HEK293 (cell line): Measurements from ENCODE around the gene RAP2B.

ENCODE experiments used
- CTCF ChIA-PET: fragments of 350-600 bp; formaldehyde crosslinking; extraction: SDS; loops from one replicate; lab custom pipeline; 2021; ENCODE audit warnings: antibody characterized with exemption; lab: Yijun Ruan, JAX
- POLR2A ChIA-PET: fragments of 300-600 bp; formaldehyde crosslinking; extraction: SDS; loops from one replicate; lab custom pipeline; 2020; ENCODE audit warnings: antibody characterized with exemption, inconsistent platforms; lab: Yijun Ruan, JAX
- H3K27ac ChIP-seq: fragments of 200-500 bp; sonication (Bioruptor generic); 2 replicates; pipeline ENCODE4 v1.5.1; 2014; ENCODE audit warnings: low read depth, low read length, control low read depth, inconsistent platforms; ENCODE audit errors: extremely low read depth
- H3K36me3 ChIP-seq, 2 experiments: fragments of 200-500 bp in 1 of 2; sonication (Bioruptor generic) in 1 of 2; 1 replicate in 1 of 2; 2 replicates in 1 of 2; pipeline ENCODE4 v1.5.1; 2014 to 2017; ENCODE audit warnings: inconsistent platforms in 2 of 2, low read length in 2 of 2; ENCODE audit not compliant: control insufficient read depth in 2 of 2, insufficient read depth in 1 of 2
- H3K4me1 ChIP-seq: fragments of 200-500 bp; sonication (Bioruptor generic); 2 replicates; pipeline ENCODE4 v1.5.1; 2014; ENCODE audit warnings: mild to moderate bottlenecking, low read length, inconsistent platforms; ENCODE audit not compliant: control insufficient read depth, insufficient read depth
- H3K4me3 ChIP-seq: 2 replicates; pipeline ENCODE4 v1.5.1; 2011; ENCODE audit warnings: low read depth, mild to moderate bottlenecking, control low read depth, low read length, moderate library complexity
- H3K9me3 ChIP-seq: fragments of 200-500 bp; sonication (Bioruptor generic); 2 replicates; pipeline ENCODE4 v1.5.1; 2014; ENCODE audit warnings: low read depth, low read length, inconsistent platforms; ENCODE audit not compliant: control insufficient read depth, insufficient read depth
- AEBP2 ChIP-seq: fragments of 450-650 bp; formaldehyde crosslinking; IDR thresholded peaks from 2 replicates; pipeline ENCODE4 v1.5.1; 2016; ENCODE audit warnings: missing biosample characterization, missing genetic modification characterization, borderline replicate concordance
- BCL6B ChIP-seq: fragments of 450-650 bp; formaldehyde crosslinking; IDR thresholded peaks from 2 replicates; pipeline ENCODE4 v1.5.1; 2017; ENCODE audit warnings: missing biosample characterization, missing genetic modification characterization
- MEIS1 ChIP-seq: sonication (generic); formaldehyde crosslinking; IDR thresholded peaks from 2 replicates; pipeline ENCODE4 v1.8.1; 2022; ENCODE audit warnings: missing genetic modification reagents, mild to moderate bottlenecking, borderline replicate concordance
- MZF1 ChIP-seq: fragments of 450-650 bp; formaldehyde crosslinking; IDR thresholded peaks from 2 replicates; pipeline ENCODE4 v1.5.1; 2017; ENCODE audit warnings: missing biosample characterization, missing genetic modification characterization, borderline replicate concordance
- OSR2 ChIP-seq: fragments of 450-650 bp; formaldehyde crosslinking; IDR thresholded peaks from 2 replicates; pipeline ENCODE4 v1.5.1; 2016; ENCODE audit warnings: missing biosample characterization, missing genetic modification characterization
- PRDM1 ChIP-seq: fragments of 450-650 bp; formaldehyde crosslinking; IDR thresholded peaks from 2 replicates; pipeline ENCODE4; 2016; ENCODE audit warnings: missing biosample characterization, missing genetic modification characterization
- REST ChIP-seq: fragments of 450-650 bp; formaldehyde crosslinking; IDR thresholded peaks from 2 replicates; pipeline ENCODE4 v1.5.1; 2016; ENCODE audit warnings: missing biosample characterization, missing genetic modification characterization
- TRIM28 ChIP-seq: IDR thresholded peaks from 2 replicates; pipeline ENCODE4 v1.6.1; 2011; ENCODE audit warnings: low read length, control low read depth, borderline replicate concordance
- TSHZ1 ChIP-seq: fragments of 450-650 bp; formaldehyde crosslinking; IDR thresholded peaks from 2 replicates; pipeline ENCODE4 v1.5.1; 2016; ENCODE audit warnings: missing biosample characterization, missing genetic modification characterization, borderline replicate concordance
- ZNF10 ChIP-seq: fragments of 450-650 bp; formaldehyde crosslinking; IDR thresholded peaks from 2 replicates; pipeline ENCODE4 v1.5.1; 2017; ENCODE audit warnings: missing biosample characterization, missing genetic modification characterization
- ZNF138 ChIP-seq: fragments of 450-650 bp; formaldehyde crosslinking; IDR thresholded peaks from 2 replicates; pipeline ENCODE4 v1.5.1; 2016; ENCODE audit warnings: missing biosample characterization, missing genetic modification characterization, borderline replicate concordance
- ZNF16 ChIP-seq: fragments of 450-650 bp; formaldehyde crosslinking; IDR thresholded peaks from 2 replicates; pipeline ENCODE4 v1.5.1; 2016; ENCODE audit warnings: low read depth, missing biosample characterization, missing genetic modification characterization
- ZNF24 ChIP-seq: fragments of 450-650 bp; formaldehyde crosslinking; IDR thresholded peaks from 2 replicates; pipeline ENCODE4 v1.5.1; 2016; ENCODE audit warnings: missing biosample characterization, missing genetic modification characterization
- ZNF26 ChIP-seq: fragments of 450-650 bp; formaldehyde crosslinking; IDR thresholded peaks from 2 replicates; pipeline ENCODE4 v1.5.1; 2016; ENCODE audit warnings: missing biosample characterization, missing genetic modification characterization
- ZNF302 ChIP-seq: fragments of 450-650 bp; formaldehyde crosslinking; IDR thresholded peaks from 2 replicates; pipeline ENCODE4 v1.5.1; 2016; ENCODE audit warnings: missing biosample characterization, missing genetic modification characterization, low read depth
- ZNF394 ChIP-seq: fragments of 450-650 bp; formaldehyde crosslinking; IDR thresholded peaks from 2 replicates; pipeline ENCODE4 v1.5.1; 2016; ENCODE audit warnings: missing biosample characterization, missing genetic modification characterization, mild to moderate bottlenecking, moderate library complexity, borderline replicate concordance
- ZNF555 ChIP-seq: fragments of 450-650 bp; formaldehyde crosslinking; conservative IDR thresholded peaks from 2 replicates; pipeline ENCODE4 v1.5.1; 2017; ENCODE audit warnings: missing biosample characterization, mild to moderate bottlenecking, missing genetic modification characterization, inconsistent platforms
- ZNF571 ChIP-seq: fragments of 450-650 bp; formaldehyde crosslinking; IDR thresholded peaks from 2 replicates; pipeline ENCODE4 v1.5.0; 2017; ENCODE audit warnings: missing biosample characterization, missing genetic modification characterization
- ZNF623 ChIP-seq: fragments of 450-650 bp; formaldehyde crosslinking; IDR thresholded peaks from 2 replicates; pipeline ENCODE4 v1.5.1; 2016; ENCODE audit warnings: missing biosample characterization, missing genetic modification characterization
- ZNF626 ChIP-seq: fragments of 450-650 bp; sonication (Bioruptor Pico); formaldehyde crosslinking; IDR thresholded peaks from 2 replicates; pipeline ENCODE4 v1.5.1; 2018; ENCODE audit warnings: missing biosample characterization, missing genetic modification characterization, inconsistent platforms
- ZNF670 ChIP-seq: fragments of 450-650 bp; formaldehyde crosslinking; IDR thresholded peaks from 2 replicates; pipeline ENCODE4 v1.5.1; 2016; ENCODE audit warnings: missing biosample characterization, missing genetic modification characterization, low read depth
- ZNF692 ChIP-seq: fragments of 450-650 bp; formaldehyde crosslinking; IDR thresholded peaks from 2 replicates; pipeline ENCODE4 v1.5.1; 2016; ENCODE audit warnings: missing biosample characterization, missing genetic modification characterization

Gene RAP2B

GRCh38 chr3:153169793-153170383 lies 7.9 kb downstream of the RAP2B start:
- ChIA-PET CTCF (no interaction called here), POLR2A (no interaction called here)
- TF ChIP-seq ZNF571 (tag by site-specific recombination) (no peak), OSR2 (tag by site-specific recombination) (no peak), ZNF10 (tag by site-specific recombination) (no peak), BCL6B (tag by site-specific recombination) (no peak), ZNF555 (tag by site-specific recombination) (no peak), ZNF138 (no peak), ZNF16 (tag by site-specific recombination) (no peak), ZNF670 (tag by site-specific recombination) (no peak), ZNF623 (tag by site-specific recombination) (no peak), PRDM1 (tag by site-specific recombination) (no peak), TSHZ1 (tag by site-specific recombination) (no peak), ZNF26 (tag by site-specific recombination) (no peak), ZNF24 (tag by site-specific recombination) (no peak)
- Histone ChIP-seq H3K9me3 (no peaks in the 10 kb centered on the region), H3K36me3 (no peaks in the 10 kb centered on the region), H3K27ac (no peak overlapping the region), H3K4me1 (no peaks in the 10 kb centered on the region), H3K4me3 (no peak overlapping the region)

GRCh38 chr3:153171256-153171655 lies 9.2 kb downstream of the RAP2B start:
- Histone ChIP-seq H3K9me3 (no peaks in the 10 kb centered on the region), H3K4me3 (no peak overlapping the region), H3K36me3 (no peaks in the 10 kb centered on the region), H3K4me1 (no peaks in the 10 kb centered on the region), H3K27ac (no peak overlapping the region)
- ChIA-PET CTCF (interaction anchor here (0.5 kb wide), 1 partner anchor 346 kb away, joined by 6 read pairs; no protein-coding TSS in a partner anchor), POLR2A (no interaction called here)
- no peak for TF ChIP-seq REST
- no peak for TF ChIP-seq ZNF626 (tag by site-specific recombination)
- TF ChIP-seq ZNF302 (tag by site-specific recombination): no peak
- no peak for TF ChIP-seq MZF1
- TF ChIP-seq ZNF394 (tag by site-specific recombination): no peak
- no peak for TF ChIP-seq AEBP2 (tag by site-specific recombination)
- TF ChIP-seq MEIS1: no peak
- no peak for TF ChIP-seq TRIM28
- TF ChIP-seq ZNF692 (tag by site-specific recombination): no peak
